K562 (cell line): Measurements from ENCODE around the gene XPO1. TPM values are rescaled to one million over a fixed set of nuclear protein-coding genes. Genes with fewer than 3 reads are reported as not detected.

Experiments
- ATF7 ChIP-seq: fragments of 450-650 bp; IDR thresholded peaks from 2 replicates; pipeline ENCODE4 v1.7.1; 2014; ENCODE audit warnings: mild to moderate bottlenecking, moderate library complexity
- HCFC1 ChIP-seq: IDR thresholded peaks from 2 replicates; pipeline ENCODE4 v1.6.1; 2012; ENCODE audit warnings: low read depth, low read length, improper control_type of control experiment
- NCOR1 ChIP-seq: fragments of 450-650 bp; IDR thresholded peaks from 2 replicates; pipeline ENCODE4 v1.6.1; 2016; ENCODE audit warnings: mild to moderate bottlenecking, moderate library complexity
- RBBP5 ChIP-seq: fragments of 200-600 bp; sonication (generic); IDR thresholded peaks from 2 replicates; pipeline ENCODE4 v1.6.1; 2012; ENCODE audit warnings: borderline replicate concordance, mild to moderate bottlenecking, low read length, control low read depth, inconsistent platforms; ENCODE audit not compliant: insufficient read depth, poor library complexity, severe bottlenecking
- SMAD3 ChIP-seq: fragments of 450-650 bp; formaldehyde crosslinking; conservative IDR thresholded peaks from 2 replicates; pipeline ENCODE4 v1.4.0; 2020; ENCODE audit warnings: mild to moderate bottlenecking
- SREBF2 ChIP-seq: sonication (generic); formaldehyde crosslinking; IDR thresholded peaks from 2 replicates; pipeline ENCODE4 v1.4.0; 2020; ENCODE audit warnings: mild to moderate bottlenecking, missing genetic modification reagents
- ZBTB2 ChIP-seq: fragments of 450-650 bp; IDR thresholded peaks from 2 replicates; pipeline ENCODE4 v1.6.1; 2016; ENCODE audit warnings: antibody characterized with exemption
- polyA plus RNA-seq, 8 experiments: library from polyadenylated mRNA; depleted of rRNA in 4 of 8; stranded (reverse) in 5 of 8; unstranded in 3 of 8; fragments of >200 nt; fragmentation: Nextera tagmentation in 2 of 8; fragmentation: Illumina TruSeq in 1 of 8; extraction: Ambion mirVana in 2 of 8; extraction: Trizol in 1 of 8; gene quantifications; 2 replicates each; pipeline versions ENCODE4 v1.2.1 to v1.2.3, GENCODE V29; 2011 to 2014; ENCODE audit warnings: inconsistent platforms in 1 of 8, missing spikeins in 1 of 8
- total RNA-seq, 7 experiments: library from RNA; depleted of rRNA in 6 of 7; stranded (reverse); fragments of >200 nt in 6 of 7; fragmentation: Illumina TruSeq in 2 of 7; extraction: Trizol in 2 of 7; gene quantifications; 2 replicates each; pipeline versions ENCODE4 v1.2.1 to v1.2.3, GENCODE V29; 2011 to 2021; ENCODE audit warnings: low replicate concordance in 1 of 7
- TF ChIP-seq, protein P1 (sequence below): sonication (generic); formaldehyde crosslinking; IDR thresholded peaks from 2 replicates; pipeline ENCODE4 v1.8.0; 2022; ENCODE audit warnings: missing genetic modification reagents, mild to moderate bottlenecking, borderline replicate concordance
- TF ChIP-seq, protein P2 (sequence below): sonication (generic); formaldehyde crosslinking; IDR thresholded peaks from 2 replicates; pipeline ENCODE4 v1.4.0; 2020; ENCODE audit warnings: mild to moderate bottlenecking, missing genetic modification reagents
- TF ChIP-seq, protein P3 (sequence below): fragments of 450-650 bp; IDR thresholded peaks from 2 replicates; pipeline ENCODE4 v1.6.1; 2016; ENCODE audit warnings: low read depth
- TF ChIP-seq, protein P4 (sequence below): fragments of 450-650 bp; IDR thresholded peaks from 2 replicates; pipeline ENCODE4 v1.7.0; 2016; ENCODE audit warnings: borderline replicate concordance

The XPO1 gene
- total and polyA plus RNA-seq, 9 of the 15 experiments (the other 6 are each of a cell fraction or from before 2014, with no cell fraction given), result 86.2 to 307 (median 216) TPM

- peak; percentile 25; the same call in 1 of the 2 replicates for TF ChIP-seq NCOR1
- TF ChIP-seq, protein P1, sequence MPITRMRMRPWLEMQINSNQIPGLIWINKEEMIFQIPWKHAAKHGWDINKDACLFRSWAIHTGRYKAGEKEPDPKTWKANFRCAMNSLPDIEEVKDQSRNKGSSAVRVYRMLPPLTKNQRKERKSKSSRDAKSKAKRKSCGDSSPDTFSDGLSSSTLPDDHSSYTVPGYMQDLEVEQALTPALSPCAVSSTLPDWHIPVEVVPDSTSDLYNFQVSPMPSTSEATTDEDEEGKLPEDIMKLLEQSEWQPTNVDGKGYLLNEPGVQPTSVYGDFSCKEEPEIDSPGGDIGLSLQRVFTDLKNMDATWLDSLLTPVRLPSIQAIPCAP, result 0 out of 2 replicates have a peak, but pooled peaks have one; percentile 51
- peak; percentile 75 for TF ChIP-seq RBBP5
- peak; percentile 82 for TF ChIP-seq ATF7
- peak; percentile 52 for TF ChIP-seq HCFC1
- TF ChIP-seq, protein P2, sequence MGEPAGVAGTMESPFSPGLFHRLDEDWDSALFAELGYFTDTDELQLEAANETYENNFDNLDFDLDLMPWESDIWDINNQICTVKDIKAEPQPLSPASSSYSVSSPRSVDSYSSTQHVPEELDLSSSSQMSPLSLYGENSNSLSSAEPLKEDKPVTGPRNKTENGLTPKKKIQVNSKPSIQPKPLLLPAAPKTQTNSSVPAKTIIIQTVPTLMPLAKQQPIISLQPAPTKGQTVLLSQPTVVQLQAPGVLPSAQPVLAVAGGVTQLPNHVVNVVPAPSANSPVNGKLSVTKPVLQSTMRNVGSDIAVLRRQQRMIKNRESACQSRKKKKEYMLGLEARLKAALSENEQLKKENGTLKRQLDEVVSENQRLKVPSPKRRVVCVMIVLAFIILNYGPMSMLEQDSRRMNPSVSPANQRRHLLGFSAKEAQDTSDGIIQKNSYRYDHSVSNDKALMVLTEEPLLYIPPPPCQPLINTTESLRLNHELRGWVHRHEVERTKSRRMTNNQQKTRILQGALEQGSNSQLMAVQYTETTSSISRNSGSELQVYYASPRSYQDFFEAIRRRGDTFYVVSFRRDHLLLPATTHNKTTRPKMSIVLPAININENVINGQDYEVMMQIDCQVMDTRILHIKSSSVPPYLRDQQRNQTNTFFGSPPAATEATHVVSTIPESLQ (CRISPR knock-in tag), result peak; percentile 49; the same call in 1 of the 2 replicates
- no peak for TF ChIP-seq ZBTB2
- TF ChIP-seq SMAD3 (CRISPR knock-in tag), result no peak
- 0 out of 2 replicates have a peak, but pooled peaks have one; percentile 55 for TF ChIP-seq SREBF2 (CRISPR knock-in tag)
- TF ChIP-seq, protein P3, sequence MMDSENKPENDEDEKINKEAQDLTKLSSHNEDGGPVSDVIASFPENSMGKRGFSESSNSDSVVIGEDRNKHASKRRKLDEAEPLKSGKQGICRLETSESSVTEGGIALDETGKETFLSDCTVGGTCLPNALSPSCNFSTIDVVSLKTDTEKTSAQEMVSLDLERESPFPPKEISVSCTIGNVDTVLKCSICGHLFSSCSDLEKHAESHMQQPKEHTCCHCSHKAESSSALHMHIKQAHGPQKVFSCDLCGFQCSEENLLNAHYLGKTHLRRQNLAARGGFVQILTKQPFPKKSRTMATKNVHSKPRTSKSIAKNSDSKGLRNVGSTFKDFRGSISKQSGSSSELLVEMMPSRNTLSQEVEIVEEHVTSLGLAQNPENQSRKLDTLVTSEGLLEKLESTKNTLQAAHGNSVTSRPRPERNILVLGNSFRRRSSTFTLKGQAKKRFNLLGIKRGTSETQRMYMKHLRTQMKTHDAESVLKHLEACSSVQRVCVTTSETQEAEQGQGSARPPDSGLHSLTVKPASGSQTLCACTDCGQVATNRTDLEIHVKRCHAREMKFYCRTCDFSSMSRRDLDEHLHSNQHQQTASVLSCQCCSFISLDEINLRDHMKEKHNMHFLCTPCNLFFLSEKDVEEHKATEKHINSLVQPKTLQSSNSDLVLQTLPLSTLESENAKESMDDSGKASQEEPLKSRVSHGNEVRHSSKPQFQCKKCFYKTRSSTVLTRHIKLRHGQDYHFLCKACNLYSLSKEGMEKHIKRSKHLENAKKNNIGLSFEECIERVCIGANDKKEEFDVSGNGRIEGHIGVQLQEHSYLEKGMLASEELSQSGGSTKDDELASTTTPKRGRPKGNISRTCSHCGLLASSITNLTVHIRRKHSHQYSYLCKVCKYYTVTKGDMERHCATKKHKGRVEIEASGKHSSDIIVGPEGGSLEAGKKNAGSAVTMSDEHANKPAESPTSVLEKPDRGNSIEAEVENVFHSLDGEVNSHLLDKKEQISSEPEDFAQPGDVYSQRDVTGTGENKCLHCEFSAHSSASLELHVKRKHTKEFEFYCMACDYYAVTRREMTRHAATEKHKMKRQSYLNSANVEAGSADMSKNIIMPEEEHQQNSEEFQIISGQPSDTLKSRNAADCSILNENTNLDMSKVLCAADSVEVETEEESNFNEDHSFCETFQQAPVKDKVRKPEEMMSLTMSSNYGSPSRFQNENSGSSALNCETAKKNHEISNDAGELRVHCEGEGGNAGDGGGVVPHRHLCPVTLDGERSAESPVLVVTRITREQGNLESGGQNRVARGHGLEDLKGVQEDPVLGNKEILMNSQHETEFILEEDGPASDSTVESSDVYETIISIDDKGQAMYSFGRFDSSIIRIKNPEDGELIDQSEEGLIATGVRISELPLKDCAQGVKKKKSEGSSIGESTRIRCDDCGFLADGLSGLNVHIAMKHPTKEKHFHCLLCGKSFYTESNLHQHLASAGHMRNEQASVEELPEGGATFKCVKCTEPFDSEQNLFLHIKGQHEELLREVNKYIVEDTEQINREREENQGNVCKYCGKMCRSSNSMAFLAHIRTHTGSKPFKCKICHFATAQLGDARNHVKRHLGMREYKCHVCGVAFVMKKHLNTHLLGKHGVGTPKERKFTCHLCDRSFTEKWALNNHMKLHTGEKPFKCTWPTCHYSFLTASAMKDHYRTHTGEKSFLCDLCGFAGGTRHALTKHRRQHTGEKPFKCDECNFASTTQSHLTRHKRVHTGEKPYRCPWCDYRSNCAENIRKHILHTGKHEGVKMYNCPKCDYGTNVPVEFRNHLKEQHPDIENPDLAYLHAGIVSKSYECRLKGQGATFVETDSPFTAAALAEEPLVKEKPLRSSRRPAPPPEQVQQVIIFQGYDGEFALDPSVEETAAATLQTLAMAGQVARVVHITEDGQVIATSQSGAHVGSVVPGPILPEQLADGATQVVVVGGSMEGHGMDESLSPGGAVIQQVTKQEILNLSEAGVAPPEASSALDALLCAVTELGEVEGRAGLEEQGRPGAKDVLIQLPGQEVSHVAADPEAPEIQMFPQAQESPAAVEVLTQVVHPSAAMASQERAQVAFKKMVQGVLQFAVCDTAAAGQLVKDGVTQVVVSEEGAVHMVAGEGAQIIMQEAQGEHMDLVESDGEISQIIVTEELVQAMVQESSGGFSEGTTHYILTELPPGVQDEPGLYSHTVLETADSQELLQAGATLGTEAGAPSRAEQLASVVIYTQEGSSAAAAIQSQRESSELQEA, result peak; percentile 73
- TF ChIP-seq, protein P4, sequence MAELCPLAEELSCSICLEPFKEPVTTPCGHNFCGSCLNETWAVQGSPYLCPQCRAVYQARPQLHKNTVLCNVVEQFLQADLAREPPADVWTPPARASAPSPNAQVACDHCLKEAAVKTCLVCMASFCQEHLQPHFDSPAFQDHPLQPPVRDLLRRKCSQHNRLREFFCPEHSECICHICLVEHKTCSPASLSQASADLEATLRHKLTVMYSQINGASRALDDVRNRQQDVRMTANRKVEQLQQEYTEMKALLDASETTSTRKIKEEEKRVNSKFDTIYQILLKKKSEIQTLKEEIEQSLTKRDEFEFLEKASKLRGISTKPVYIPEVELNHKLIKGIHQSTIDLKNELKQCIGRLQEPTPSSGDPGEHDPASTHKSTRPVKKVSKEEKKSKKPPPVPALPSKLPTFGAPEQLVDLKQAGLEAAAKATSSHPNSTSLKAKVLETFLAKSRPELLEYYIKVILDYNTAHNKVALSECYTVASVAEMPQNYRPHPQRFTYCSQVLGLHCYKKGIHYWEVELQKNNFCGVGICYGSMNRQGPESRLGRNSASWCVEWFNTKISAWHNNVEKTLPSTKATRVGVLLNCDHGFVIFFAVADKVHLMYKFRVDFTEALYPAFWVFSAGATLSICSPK, result no peak
Measured at GRCh38 chr2:61470965-61471904, 66.9 kb downstream of the XPO1 start, which contains the start of gene USP34 (continued).
